ENCODE data around the gene ARHGAP44.
"Not testable (repeated sequence)": the region's sequence is repeated elsewhere in the genome, so short reads cannot be mapped to it uniquely, and the experiment has no call there.

The ARHGAP44 gene

GRCh38 chr17:12963505-12963904 lies 174.2 kb downstream of the ARHGAP44 start:
- DNase-seq (ENCODE audit: low spot score) = no peak

- DNase-seq (ENCODE audit: low spot score) = no peak
Observed at GRCh38 chr17:12964162-12964561, 174.9 kb downstream of the ARHGAP44 start.

GRCh38 chr17:12964840-12965239 lies 175.5 kb downstream of the ARHGAP44 start:
- no peak for DNase-seq (ENCODE audit: low spot score)

GRCh38 chr17:12965988-12966387 lies 176.7 kb downstream of the ARHGAP44 start:
- no peak for DNase-seq (ENCODE audit: low spot score)

- DNase-seq (ENCODE audit: low spot score) = no peak
Observed at GRCh38 chr17:12966413-12966812, 177.1 kb downstream of the ARHGAP44 start.

GRCh38 chr17:12967962-12968361 lies 178.7 kb downstream of the ARHGAP44 start:
- no peak for DNase-seq (ENCODE audit: low spot score)

- no peak for DNase-seq (ENCODE audit: low spot score)
Observed at GRCh38 chr17:12973496-12974004, 184.3 kb downstream of the ARHGAP44 start.

- DNase-seq (ENCODE audit: low spot score) = no peak
Observed at GRCh38 chr17:12974005-12974531, 184.8 kb downstream of the ARHGAP44 start.

- DNase-seq (ENCODE audit: low spot score) = no peak
Observed at GRCh38 chr17:12977008-12977751, 187.9 kb downstream of the ARHGAP44 start.

- DNase-seq (ENCODE audit: low spot score) = not testable (repeated sequence)
Observed at GRCh38 chr17:12978787-12979186, 189.5 kb downstream of the ARHGAP44 start.

- no peak for DNase-seq (ENCODE audit: low spot score)
Observed at GRCh38 chr17:12979246-12979645, 189.9 kb downstream of the ARHGAP44 start.

- DNase-seq (ENCODE audit: low spot score) = no peak
Observed at GRCh38 chr17:12979826-12980500, 190.7 kb downstream of the ARHGAP44 start.

- no peak for DNase-seq (ENCODE audit: low spot score)
Observed at GRCh38 chr17:12982224-12982623, 192.9 kb downstream of the ARHGAP44 start.

- DNase-seq (ENCODE audit: low spot score) = no peak
Observed at GRCh38 chr17:12983991-12984884, 194.9 kb downstream of the ARHGAP44 start.

- DNase-seq (ENCODE audit: low spot score) = no peak
Observed at GRCh38 chr17:12985431-12986293, 196.4 kb downstream of the ARHGAP44 start.

GRCh38 chr17:12987120-12987519 lies 197.8 kb downstream of the ARHGAP44 start:
- DNase-seq (ENCODE audit: low spot score) = no peak

- no peak for DNase-seq (ENCODE audit: low spot score)
Observed at GRCh38 chr17:12990041-12990808, 200.9 kb downstream of the ARHGAP44 start.

- DNase-seq (ENCODE audit: low spot score) = no peak
Observed at GRCh38 chr17:12990926-12991325, 201.6 kb downstream of the ARHGAP44 start.

- DNase-seq (ENCODE audit: low spot score) = no peak
Observed at GRCh38 chr17:12992676-12993075, 203.4 kb downstream of the ARHGAP44 start.

- no peak for DNase-seq (ENCODE audit: low spot score)
Observed at GRCh38 chr17:12993631-12994030, 204.3 kb downstream of the ARHGAP44 start.

All from HuH-7 (cell line).